Keratinocyte (primary cell): Measurements from ENCODE around the gene LRIG2. TPM values are rescaled to one million over a fixed set of nuclear protein-coding genes. Genes with fewer than 3 reads are reported as not detected.

Source experiments
- DNase-seq: peaks from one replicate; pipeline ENCODE4 v3.0.0-alpha.2; 2011; ENCODE audit warnings: low read depth, missing footprints, low spot score
- FAIRE-seq: peaks from 2 replicates; lab custom pipeline; 2011; peaks lifted over from hg19 to GRCh38; lab: Jason Lieb, UNC
- H2AFZ ChIP-seq: 2 replicates; pipeline ENCODE4 v1.6.0; 2012; ENCODE audit warnings: low read length, control low read depth, inconsistent platforms; ENCODE audit not compliant: control insufficient read depth
- H3K27ac ChIP-seq: 2 replicates; pipeline ENCODE4 v1.5.1; 2011; ENCODE audit warnings: low read length; ENCODE audit not compliant: control insufficient read depth, insufficient read depth
- H3K27me3 ChIP-seq: 3 replicates; pipeline ENCODE4 v1.6.0; 2011; ENCODE audit warnings: low read length; ENCODE audit not compliant: control insufficient read depth, insufficient read depth; ENCODE audit errors: extremely low read depth
- H3K36me3 ChIP-seq, 2 experiments: 2 replicates in 1 of 2; 3 replicates in 1 of 2; pipeline ENCODE4 v1.5.1; 2011; ENCODE audit warnings: low read length in 2 of 2, mild to moderate bottlenecking in 1 of 2; ENCODE audit not compliant: control insufficient read depth in 2 of 2, insufficient read depth in 2 of 2; ENCODE audit errors: extremely low read depth in 1 of 2
- H3K4me1 ChIP-seq: 3 replicates; pipeline ENCODE4 v1.5.1; 2011; ENCODE audit warnings: low read length; ENCODE audit not compliant: control insufficient read depth, insufficient read depth; ENCODE audit errors: extremely low read depth
- H3K4me2 ChIP-seq: 3 replicates; pipeline ENCODE4 v1.6.0; 2011; ENCODE audit warnings: low read depth, low read length; ENCODE audit not compliant: control insufficient read depth, insufficient read depth; ENCODE audit errors: extremely low read depth
- H3K4me3 ChIP-seq, 3 experiments: fragments of 200-600 bp in 1 of 3; sonication (generic) in 1 of 3; 2 replicates in 2 of 3; 3 replicates in 1 of 3; pipeline ENCODE4 v1.5.1; 2011 to 2016; ENCODE audit warnings: low read length in 3 of 3, mild to moderate bottlenecking in 3 of 3, control low read depth in 2 of 3, inconsistent platforms in 1 of 3, low read depth in 1 of 3, mixed read lengths in 1 of 3, mixed run types in 1 of 3, moderate library complexity in 1 of 3; ENCODE audit not compliant: control insufficient read depth in 2 of 3, insufficient read depth in 2 of 3; ENCODE audit errors: extremely low read depth in 1 of 3
- H3K79me2 ChIP-seq: 2 replicates; pipeline ENCODE4 v1.6.0; 2012; ENCODE audit warnings: low read length; ENCODE audit not compliant: control insufficient read depth, insufficient read depth
- H3K9ac ChIP-seq: 3 replicates; pipeline ENCODE4 v1.6.0; 2011; ENCODE audit warnings: low read length; ENCODE audit not compliant: control insufficient read depth, insufficient read depth; ENCODE audit errors: extremely low read depth
- H3K9me1 ChIP-seq: 3 replicates; pipeline ENCODE4 v1.6.0; 2011; ENCODE audit warnings: low read length; ENCODE audit not compliant: control insufficient read depth, insufficient read depth; ENCODE audit errors: extremely low read depth
- H3K9me3 ChIP-seq: 2 replicates; pipeline ENCODE4 v1.5.1; 2012; ENCODE audit warnings: low read depth, low read length; ENCODE audit not compliant: control insufficient read depth
- H4K20me1 ChIP-seq: 3 replicates; pipeline ENCODE4 v1.6.0; 2011; ENCODE audit warnings: low read length; ENCODE audit not compliant: control insufficient read depth, insufficient read depth; ENCODE audit errors: extremely low read depth
- EZH2 ChIP-seq: IDR thresholded peaks from one replicate; pipeline ENCODE4 v1.6.1; 2012; ENCODE audit warnings: inconsistent platforms, mild to moderate bottlenecking, low read length, moderate library complexity
- dilution Hi-C: fragments of 300-500 bp; cut with MboI; formaldehyde crosslinking; loops from one replicate; pipeline ENCODE4 v1.7.0; 2020; ENCODE audit warnings: low sequenced_read_pairs; ENCODE audit not compliant: extremely low pct_ligation_motif_present
- polyA plus RNA-seq, 5 experiments: library from polyadenylated mRNA; depleted of rRNA in 3 of 5; stranded (reverse) in 3 of 5; stranded (forward) in 1 of 5; unstranded in 1 of 5; fragments of >200 nt; gene quantifications; 1 replicate in 1 of 5; 2 replicates in 3 of 5; 3 replicates in 1 of 5; pipeline versions ENCODE4 v1.2.1 to v1.2.3, GENCODE V29; 2011 to 2012; ENCODE audit warnings: missing spikeins in 2 of 5, low read depth in 1 of 5, low replicate concordance in 1 of 5
- TF ChIP-seq, protein P1 (sequence below), 3 experiments: IDR thresholded peaks in 1 of 3; conservative IDR thresholded peaks in 1 of 3; optimal IDR thresholded peaks in 1 of 3; 2 replicates in 2 of 3; 3 replicates in 1 of 3; pipeline versions ENCODE3 to v1.5.1; 2011; ENCODE audit warnings: low read length in 3 of 3, mild to moderate bottlenecking in 3 of 3, moderate library complexity in 2 of 3, control low read depth in 1 of 3, inconsistent platforms in 1 of 3; ENCODE audit not compliant: insufficient read depth in 2 of 3; ENCODE audit errors: extremely low read depth in 1 of 3

The LRIG2 gene
- polyA plus RNA-seq, 1 donor (not counting 4 experiments of a cell fraction or from before 2014, with no cell fraction given) = 12.5 TPM

DNA sequence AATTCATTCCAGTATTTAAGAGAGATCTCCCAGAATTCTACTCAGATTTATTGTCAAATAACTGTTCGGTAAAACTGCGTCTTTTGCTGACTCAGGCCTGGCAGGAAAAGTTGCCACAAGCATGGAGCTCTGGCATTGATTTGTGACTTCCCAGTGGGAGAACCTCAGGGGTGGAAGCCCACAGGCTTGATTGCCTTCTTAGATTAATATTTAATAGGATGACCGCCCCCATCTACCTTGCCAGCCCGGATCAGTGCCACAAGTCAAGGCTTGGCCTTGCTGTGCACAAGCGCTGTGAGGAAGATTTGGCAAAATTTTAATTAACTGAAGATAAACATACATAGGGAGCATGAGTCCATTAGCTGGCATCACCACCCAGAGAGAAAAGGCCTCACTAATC, 93.5 kb downstream of the LRIG2 start:
- Histone ChIP-seq H2AFZ (no peak overlapping the region), H3K4me3 (no peak overlapping the region), H3K36me3 (no peaks in the 10 kb centered on the region), H3K9ac (no peak overlapping the region), H3K4me1 (no peaks in the 10 kb centered on the region), H3K79me2 (no peaks in the 10 kb centered on the region), H3K4me2 (no peak overlapping the region), H3K27me3 (no peaks in the 10 kb centered on the region), H3K9me1 (no peaks in the 10 kb centered on the region), H3K27ac (no peak overlapping the region), H4K20me1 (no peaks in the 10 kb centered on the region), H3K9me3 (no peaks in the 10 kb centered on the region)
- no peak for TF ChIP-seq EZH2
- TF ChIP-seq, protein P1, sequence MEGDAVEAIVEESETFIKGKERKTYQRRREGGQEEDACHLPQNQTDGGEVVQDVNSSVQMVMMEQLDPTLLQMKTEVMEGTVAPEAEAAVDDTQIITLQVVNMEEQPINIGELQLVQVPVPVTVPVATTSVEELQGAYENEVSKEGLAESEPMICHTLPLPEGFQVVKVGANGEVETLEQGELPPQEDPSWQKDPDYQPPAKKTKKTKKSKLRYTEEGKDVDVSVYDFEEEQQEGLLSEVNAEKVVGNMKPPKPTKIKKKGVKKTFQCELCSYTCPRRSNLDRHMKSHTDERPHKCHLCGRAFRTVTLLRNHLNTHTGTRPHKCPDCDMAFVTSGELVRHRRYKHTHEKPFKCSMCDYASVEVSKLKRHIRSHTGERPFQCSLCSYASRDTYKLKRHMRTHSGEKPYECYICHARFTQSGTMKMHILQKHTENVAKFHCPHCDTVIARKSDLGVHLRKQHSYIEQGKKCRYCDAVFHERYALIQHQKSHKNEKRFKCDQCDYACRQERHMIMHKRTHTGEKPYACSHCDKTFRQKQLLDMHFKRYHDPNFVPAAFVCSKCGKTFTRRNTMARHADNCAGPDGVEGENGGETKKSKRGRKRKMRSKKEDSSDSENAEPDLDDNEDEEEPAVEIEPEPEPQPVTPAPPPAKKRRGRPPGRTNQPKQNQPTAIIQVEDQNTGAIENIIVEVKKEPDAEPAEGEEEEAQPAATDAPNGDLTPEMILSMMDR (optimal IDR thresholded peaks at IDR 0.05 in 1 of 3, IDR thresholded peaks at IDR 0.05 in 1 of 3, conservative IDR thresholded peaks at IDR 0.05 in 1 of 3; ENCODE audit: extremely low read depth in 1 of 3, insufficient read depth in 2 of 3, low read length in 3 of 3) = no peak
- FAIRE-seq (no peak), DNase-seq (no peak)
- dilution Hi-C loops = no loop called here

DNA sequence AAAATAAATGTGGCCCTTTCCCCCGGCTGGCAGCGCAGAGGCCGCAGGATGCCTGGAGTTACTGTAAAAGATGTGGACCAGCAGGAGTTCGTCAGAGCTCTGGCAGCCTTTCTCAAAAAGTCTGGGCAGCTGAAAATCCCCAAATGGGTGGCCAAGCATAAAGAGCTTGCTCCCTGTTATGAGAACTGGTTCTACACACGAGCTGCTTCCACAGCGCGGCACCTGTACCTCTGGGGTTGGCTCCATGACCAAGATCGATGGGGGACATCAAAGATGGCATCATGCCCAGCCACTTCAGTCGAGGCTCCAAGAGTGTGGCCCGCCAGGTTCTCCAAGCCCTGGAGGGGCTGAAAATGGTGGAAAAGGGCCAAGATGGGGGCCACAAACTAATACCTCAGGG, 95.9 kb downstream of the LRIG2 start:
- Histone ChIP-seq H3K36me3 (no peaks in the 10 kb centered on the region), H3K4me1 (no peaks in the 10 kb centered on the region), H4K20me1 (no peaks in the 10 kb centered on the region), H3K9me1 (no peaks in the 10 kb centered on the region), H2AFZ (no peak overlapping the region), H3K4me3 (no peak overlapping the region), H3K27ac (no peak overlapping the region), H3K27me3 (no peaks in the 10 kb centered on the region), H3K9ac (no peak overlapping the region), H3K79me2 (no peaks in the 10 kb centered on the region), H3K4me2 (no peak overlapping the region), H3K9me3 (no peaks in the 10 kb centered on the region)
- DNase-seq = no peak
- no peak for TF ChIP-seq EZH2
- TF ChIP-seq, protein P1 (optimal IDR thresholded peaks at IDR 0.05 in 1 of 3, IDR thresholded peaks at IDR 0.05 in 1 of 3, conservative IDR thresholded peaks at IDR 0.05 in 1 of 3; ENCODE audit: extremely low read depth in 1 of 3, insufficient read depth in 2 of 3, low read length in 3 of 3) = no peak
- no peak for FAIRE-seq
- dilution Hi-C loops = no loop called here
